Activated naive CD4-positive, alpha-beta T cell treated with anti-CD3 and anti-CD28 coated beads, Interleukin-2, amount 50 U/mL, for 24 hours (primary cell): Measurements from ENCODE around the gene INHBB.
A peak's percentile ranks its signal among the peaks of the same experiment; 100 is the strongest.
"Not testable (repeated sequence)": the region's sequence is repeated elsewhere in the genome, so short reads cannot be mapped to it uniquely, and the experiment has no call there.

Source experiments
- H3K27ac Mint-ChIP-seq: one replicate; pipeline ENCODE4 v1.8.0; 2021; ENCODE audit warnings: mild to moderate bottlenecking, mixed read lengths
- H3K27me3 Mint-ChIP-seq: one replicate; pipeline ENCODE4 v1.8.0; 2021; ENCODE audit warnings: mixed read lengths
- H3K36me3 Mint-ChIP-seq: one replicate; pipeline ENCODE4 v1.8.0; 2021; ENCODE audit warnings: mixed read lengths
- H3K4me1 Mint-ChIP-seq: one replicate; pipeline ENCODE4 v1.8.0; 2021; ENCODE audit warnings: mixed read lengths
- H3K4me3 Mint-ChIP-seq: one replicate; pipeline ENCODE4 v1.8.0; 2021; ENCODE audit warnings: mild to moderate bottlenecking, mixed read lengths
- H3K9me3 Mint-ChIP-seq: one replicate; pipeline ENCODE4 v1.8.0; 2021; ENCODE audit warnings: mixed read lengths

INHBB gene

DNA sequence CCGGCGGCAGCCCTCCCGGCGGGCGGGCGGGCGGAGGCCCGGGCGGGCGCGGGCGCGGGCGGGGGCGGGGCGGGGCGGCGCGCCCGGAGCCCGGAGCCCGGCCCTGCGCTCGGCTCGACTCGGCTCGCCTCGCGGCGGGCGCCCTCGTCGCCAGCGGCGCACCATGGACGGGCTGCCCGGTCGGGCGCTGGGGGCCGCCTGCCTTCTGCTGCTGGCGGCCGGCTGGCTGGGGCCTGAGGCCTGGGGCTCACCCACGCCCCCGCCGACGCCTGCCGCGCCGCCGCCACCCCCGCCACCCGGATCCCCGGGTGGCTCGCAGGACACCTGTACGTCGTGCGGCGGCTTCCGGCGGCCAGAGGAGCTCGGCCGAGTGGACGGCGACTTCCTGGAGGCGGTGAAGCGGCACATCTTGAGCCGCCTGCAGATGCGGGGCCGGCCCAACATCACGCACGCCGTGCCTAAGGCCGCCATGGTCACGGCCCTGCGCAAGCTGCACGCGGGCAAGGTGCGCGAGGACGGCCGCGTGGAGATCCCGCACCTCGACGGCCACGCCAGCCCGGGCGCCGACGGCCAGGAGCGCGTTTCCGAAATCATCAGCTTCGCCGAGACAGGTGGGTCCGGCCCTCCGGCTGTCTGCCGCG is at the start of gene INHBB:
Gene INHBB (plus strand): TSS at position 111 of the 641 bp plus-strand sequence. CDS start 53 bp downstream, at position 164.
- peaks cover 22% of the 10 kb centered on the region for H3K4me1 Mint-ChIP-seq
- H3K9me3 Mint-ChIP-seq, result no peaks in the 10 kb centered on the region
- H3K36me3 Mint-ChIP-seq, result no peaks in the 10 kb centered on the region
- peaks cover 37% of the 10 kb centered on the region for H3K27me3 Mint-ChIP-seq
- no peak within 1 kb of the TSS for H3K27ac Mint-ChIP-seq
- peak within 1 kb of the TSS; percentile 66 for H3K4me3 Mint-ChIP-seq

DNA sequence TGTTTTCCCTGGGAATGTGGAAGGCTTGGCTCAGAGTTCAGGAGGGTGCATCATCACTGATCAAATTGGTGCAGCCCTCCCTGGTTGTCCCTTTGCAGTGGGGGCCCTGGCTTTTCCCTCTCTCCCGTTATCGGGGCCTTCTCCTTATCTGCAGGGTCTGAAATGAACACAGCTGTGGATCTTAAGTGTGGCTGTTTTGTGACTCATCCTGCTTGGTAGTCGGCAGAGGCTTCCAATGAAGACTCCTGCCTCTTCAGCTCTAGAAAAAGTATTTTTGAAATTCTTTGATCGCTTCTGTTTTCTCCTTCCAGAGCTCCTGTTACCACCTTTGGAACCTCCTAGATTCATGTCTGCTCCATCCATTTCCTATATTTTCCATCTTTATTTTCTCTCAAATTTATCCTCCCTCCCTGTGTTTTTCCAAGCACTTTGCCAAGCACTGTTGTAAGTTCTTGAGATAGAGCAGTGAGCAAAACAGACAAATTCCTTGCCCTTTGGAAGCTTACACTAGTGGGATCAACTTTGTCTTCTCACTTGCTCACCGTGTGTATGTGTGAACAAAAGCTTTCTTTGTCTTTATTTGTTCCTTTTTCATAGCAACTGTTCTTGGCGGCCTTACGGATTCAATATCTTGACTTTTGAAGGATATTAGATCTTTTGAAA is 47.6 kb upstream of the INHBB start:
- Mint-ChIP-seq H3K27me3 (no peaks in the 10 kb centered on the region), H3K36me3 (peaks cover 10% of the 10 kb centered on the region), H3K4me1 (peaks cover 4% of the 10 kb centered on the region), H3K4me3 (no peak overlapping the region), H3K9me3 (no peaks in the 10 kb centered on the region), H3K27ac (no peak overlapping the region)

DNA sequence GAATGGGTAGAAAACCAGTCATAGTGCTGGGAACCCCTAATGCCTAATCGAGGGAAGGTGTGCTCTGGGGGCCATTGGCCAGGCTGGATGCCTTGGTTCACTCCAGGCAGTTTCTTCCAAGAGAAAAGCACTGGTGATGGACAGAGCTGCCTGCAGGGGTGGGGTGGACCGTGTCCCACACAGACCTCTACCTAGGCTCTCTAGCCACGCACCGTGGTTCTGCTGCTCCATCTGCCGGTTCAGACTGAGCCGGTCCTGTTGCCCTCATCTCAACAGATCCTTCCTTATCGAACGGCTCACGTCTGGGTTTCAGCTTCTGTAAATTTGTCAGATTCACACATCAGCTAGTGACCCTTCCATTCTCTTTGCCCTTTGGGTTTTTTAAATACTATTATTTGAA is 46.9 kb upstream of the INHBB start:
- Mint-ChIP-seq H3K27ac (no peak overlapping the region), H3K36me3 (peaks cover 9% of the 10 kb centered on the region), H3K27me3 (no peaks in the 10 kb centered on the region), H3K4me3 (no peak overlapping the region), H3K9me3 (no peaks in the 10 kb centered on the region), H3K4me1 (peaks cover 4% of the 10 kb centered on the region)

DNA sequence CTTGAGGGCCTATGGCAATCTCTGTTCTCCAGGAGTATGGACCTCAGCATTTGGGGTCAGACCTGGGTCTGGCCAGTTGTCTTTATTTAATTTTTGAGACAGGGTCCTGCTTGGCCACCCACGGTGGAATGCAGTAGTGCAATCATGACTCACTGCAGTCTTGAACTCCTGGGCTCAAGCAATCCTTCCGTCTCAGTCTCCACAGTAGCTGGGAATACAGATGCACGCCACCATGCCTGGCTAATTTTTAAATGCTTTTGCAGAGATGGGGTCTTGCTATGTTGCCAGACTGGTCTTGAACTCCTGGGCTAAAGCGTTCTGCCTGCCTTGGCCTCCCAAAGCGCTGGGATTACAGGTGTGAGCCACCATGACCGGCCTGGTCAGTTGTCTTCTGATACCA is 46.4 kb upstream of the INHBB start:
- Mint-ChIP-seq H3K4me1 (peaks cover 4% of the 10 kb centered on the region), H3K9me3 (no peaks in the 10 kb centered on the region), H3K36me3 (peaks cover 7% of the 10 kb centered on the region), H3K27me3 (no peaks in the 10 kb centered on the region), H3K27ac (no peak overlapping the region), H3K4me3 (no peak overlapping the region)

DNA sequence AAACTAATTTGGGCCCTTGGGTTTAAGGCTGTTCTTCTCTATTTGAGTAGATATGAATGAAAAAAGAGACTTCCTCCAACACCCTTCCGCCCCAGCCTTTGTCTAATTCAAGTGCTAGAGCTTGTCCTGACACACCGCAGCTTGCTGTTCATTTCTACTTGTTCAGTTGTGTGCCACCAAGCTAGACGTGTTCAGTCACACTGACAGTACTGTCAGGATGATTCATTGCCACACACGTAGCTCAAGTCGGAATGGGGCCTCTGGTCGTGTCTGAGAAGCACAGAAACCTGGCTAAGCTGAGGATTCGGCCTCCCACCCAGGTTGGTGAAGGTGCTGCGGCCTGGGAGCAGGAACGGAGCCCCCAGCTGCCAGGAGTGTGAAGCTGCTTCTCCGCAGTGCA is 45.6 kb upstream of the INHBB start:
- H3K27me3 Mint-ChIP-seq, result no peaks in the 10 kb centered on the region
- H3K27ac Mint-ChIP-seq, result no peak overlapping the region
- H3K4me3 Mint-ChIP-seq, result no peak overlapping the region
- H3K36me3 Mint-ChIP-seq, result peaks cover 7% of the 10 kb centered on the region
- no peaks in the 10 kb centered on the region for H3K9me3 Mint-ChIP-seq
- H3K4me1 Mint-ChIP-seq, result peaks cover 4% of the 10 kb centered on the region

DNA sequence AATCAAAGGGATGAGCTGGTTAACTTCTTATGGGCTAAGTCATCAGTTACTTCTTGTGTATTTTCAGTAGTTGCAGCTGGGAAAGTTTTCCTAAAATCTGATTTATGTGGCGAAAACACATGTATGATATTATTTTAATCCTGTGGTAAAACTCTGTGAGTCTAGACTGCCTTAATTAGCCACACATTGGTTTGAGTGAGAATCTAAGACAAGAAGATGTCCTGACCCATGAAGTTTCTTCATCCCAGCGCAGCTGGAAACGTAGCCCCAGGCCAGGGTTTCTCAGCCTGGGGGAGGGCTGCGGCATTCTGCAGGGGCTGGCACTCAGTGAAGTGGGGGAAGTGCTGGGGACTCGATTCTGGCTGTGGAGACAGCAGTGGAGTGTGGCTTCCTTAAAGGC is 44.7 kb upstream of the INHBB start:
- Mint-ChIP-seq H3K27me3 (no peaks in the 10 kb centered on the region), H3K4me1 (peaks cover 4% of the 10 kb centered on the region), H3K36me3 (peaks cover 8% of the 10 kb centered on the region), H3K4me3 (no peak overlapping the region), H3K27ac (no peak overlapping the region), H3K9me3 (no peaks in the 10 kb centered on the region)

DNA sequence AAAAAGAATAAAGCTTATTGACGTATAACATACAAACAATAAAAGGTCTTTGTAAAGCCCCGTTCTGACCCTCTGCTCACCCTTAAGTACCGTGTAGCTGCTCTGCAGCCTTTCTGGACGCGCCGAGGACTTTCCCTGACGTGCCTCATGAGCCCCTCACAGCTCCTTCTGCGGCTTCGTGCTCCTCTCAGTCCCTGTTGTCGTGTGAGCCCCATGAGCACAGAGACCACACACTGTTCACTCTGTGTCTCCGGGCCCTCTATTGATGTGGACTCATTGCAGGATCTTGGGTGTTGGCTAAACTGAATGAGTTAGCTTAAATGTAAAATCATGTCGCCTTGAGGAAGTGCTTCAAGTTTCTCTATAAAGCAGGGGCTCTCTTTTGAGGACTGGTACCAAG is 43.6 kb upstream of the INHBB start:
- Mint-ChIP-seq H3K27me3 (no peaks in the 10 kb centered on the region), H3K4me3 (no peak overlapping the region), H3K27ac (no peak overlapping the region), H3K9me3 (no peaks in the 10 kb centered on the region), H3K4me1 (peaks cover 4% of the 10 kb centered on the region), H3K36me3 (peaks cover 5% of the 10 kb centered on the region)

DNA sequence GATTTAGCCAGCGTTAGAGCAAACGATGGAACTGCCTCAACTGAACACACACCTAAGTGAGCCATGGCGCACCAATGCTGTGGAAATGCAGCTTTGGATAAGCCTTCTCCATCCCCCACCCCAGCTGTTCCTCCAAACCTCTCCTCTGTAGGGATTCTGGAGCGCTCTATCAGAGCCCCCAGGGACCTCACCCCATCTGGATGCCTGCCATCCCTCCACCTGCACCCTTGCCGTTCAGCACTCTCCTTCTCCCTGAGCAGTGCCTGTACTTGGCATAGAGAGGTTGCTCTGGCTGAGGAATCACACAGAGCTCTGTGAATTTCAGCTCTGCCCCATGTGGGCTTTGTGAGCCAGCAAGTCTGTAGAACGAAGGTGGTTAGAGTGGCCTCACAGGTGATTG is 42.8 kb upstream of the INHBB start:
- no peak overlapping the region for H3K4me3 Mint-ChIP-seq
- no peaks in the 10 kb centered on the region for H3K9me3 Mint-ChIP-seq
- H3K27me3 Mint-ChIP-seq, result no peaks in the 10 kb centered on the region
- peaks cover 5% of the 10 kb centered on the region for H3K36me3 Mint-ChIP-seq
- peaks cover 4% of the 10 kb centered on the region for H3K4me1 Mint-ChIP-seq
- no peak overlapping the region for H3K27ac Mint-ChIP-seq

DNA sequence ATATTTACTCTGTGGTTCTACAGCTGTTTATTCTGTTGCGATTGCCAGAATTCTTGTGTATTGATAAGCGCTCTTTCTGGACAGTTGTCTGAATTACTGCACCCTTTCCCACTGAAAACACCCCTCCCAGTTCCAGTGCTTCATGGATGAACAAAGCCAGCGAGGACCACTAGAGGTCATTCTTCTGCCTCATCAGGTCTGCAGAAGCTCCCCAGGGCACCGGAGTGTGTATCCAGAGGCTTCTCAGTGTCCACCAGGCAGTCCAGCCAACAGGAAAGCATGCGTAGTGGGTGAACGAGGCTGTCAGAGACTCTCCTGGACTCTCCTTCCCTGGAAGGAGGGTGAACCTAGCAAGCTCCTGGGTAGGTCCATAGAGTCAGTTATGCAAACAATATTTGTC is 40.6 kb upstream of the INHBB start:
- Mint-ChIP-seq H3K27ac (no peak overlapping the region), H3K4me1 (peaks cover 4% of the 10 kb centered on the region)

DNA sequence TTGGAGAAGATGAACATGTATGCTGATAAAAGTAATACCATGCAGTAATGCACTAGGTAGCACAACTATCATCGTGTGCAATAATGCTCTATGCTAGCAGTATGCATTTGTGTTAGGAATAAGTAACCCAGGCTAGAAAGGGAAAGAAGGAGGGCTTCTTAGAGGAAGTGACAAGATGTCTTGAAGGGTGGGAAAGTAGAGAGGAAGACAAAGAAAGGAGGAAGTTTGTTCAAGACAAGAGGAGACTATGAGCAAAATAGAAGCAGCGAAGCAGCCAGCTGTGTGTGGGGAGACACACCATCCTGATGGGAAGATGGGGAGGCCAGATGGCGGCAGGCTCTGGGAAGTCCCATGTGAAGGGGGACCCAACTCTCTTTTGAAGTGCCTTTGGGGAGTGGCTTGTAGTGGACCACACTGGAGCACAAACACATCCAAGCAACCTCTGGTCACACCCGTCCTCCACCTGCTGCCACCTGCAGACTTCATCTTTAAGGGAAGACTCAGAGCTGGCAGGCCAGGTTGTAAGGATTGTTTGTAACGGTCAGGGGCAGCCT is 39.9 kb upstream of the INHBB start:
- Mint-ChIP-seq H3K9me3 (no peaks in the 10 kb centered on the region), H3K27ac (no peak overlapping the region), H3K4me3 (no peak overlapping the region), H3K36me3 (peaks cover 3% of the 10 kb centered on the region), H3K4me1 (peaks cover 4% of the 10 kb centered on the region), H3K27me3 (no peaks in the 10 kb centered on the region)

More for the DNA sequence above, 40.6 kb upstream of the INHBB start:
- H3K36me3 Mint-ChIP-seq, result peaks cover 3% of the 10 kb centered on the region
- no peaks in the 10 kb centered on the region for H3K27me3 Mint-ChIP-seq
- H3K9me3 Mint-ChIP-seq, result no peaks in the 10 kb centered on the region
- no peak overlapping the region for H3K4me3 Mint-ChIP-seq

DNA sequence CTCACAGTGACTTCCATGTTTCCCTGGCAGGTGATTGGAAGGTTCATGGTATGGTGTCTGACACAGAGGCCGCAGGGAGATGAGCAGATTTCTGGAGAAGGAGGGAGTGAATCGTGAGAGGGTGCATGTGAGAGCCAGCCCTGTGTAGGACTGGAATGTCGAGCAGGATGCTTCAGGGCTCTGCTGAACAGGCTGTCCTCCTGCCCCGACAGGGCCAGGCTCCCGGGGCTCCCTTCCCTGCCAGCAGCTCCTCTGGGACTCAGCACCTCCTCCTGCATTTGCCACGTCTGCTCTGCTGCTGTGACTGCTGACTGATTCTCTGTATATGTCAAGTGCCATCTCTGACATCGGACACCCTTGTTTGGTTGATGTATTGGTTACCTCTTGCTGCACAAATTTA is 38.5 kb upstream of the INHBB start:
- no peaks in the 10 kb centered on the region for H3K27me3 Mint-ChIP-seq
- no peak overlapping the region for H3K4me3 Mint-ChIP-seq
- peaks cover 4% of the 10 kb centered on the region for H3K4me1 Mint-ChIP-seq
- H3K36me3 Mint-ChIP-seq, result peaks cover 3% of the 10 kb centered on the region
- no peak overlapping the region for H3K27ac Mint-ChIP-seq
- no peaks in the 10 kb centered on the region for H3K9me3 Mint-ChIP-seq

DNA sequence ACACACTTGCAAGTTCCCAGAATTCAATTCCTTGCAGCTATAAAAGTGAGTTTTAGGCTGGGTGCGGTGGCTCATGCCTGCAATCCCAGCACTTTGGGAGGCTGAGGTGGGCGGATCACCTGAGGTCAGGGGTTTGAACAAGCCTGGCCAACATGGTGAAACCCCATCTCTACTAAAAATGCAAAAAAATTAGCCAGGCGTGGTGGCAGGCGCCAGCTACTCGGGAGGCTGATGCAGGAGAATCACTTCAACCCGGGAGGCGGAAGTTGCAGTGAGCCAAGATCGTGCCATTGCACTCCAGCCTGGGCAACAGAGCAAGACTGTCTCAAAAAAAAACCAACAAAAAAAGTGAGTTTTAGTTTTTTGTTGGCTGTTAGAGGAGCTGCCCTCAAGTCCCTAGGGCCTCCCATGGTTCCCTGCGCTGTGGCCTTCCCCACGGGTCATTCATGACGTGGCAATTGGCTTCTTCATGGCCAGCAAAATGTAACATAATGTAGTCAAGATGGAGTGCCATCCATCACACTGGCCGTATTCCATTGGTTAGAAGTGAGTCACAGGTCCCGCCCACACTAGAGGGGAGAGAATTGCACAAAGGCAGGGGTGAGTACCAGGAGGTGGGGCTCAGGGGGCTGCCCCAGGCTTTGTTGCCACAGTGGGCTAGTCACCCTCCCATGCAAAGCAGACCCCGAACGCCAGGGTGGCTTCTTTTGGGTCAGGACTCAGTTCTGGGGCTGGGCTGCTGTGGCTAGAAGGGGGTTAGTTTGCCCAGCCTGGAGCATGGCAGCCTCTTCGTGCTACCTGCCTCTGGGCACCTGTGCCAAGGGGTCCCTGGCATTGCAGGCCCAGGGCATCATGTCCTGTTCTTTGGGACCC is 37.7 kb upstream of the INHBB start:
- Mint-ChIP-seq H3K27me3 (no peaks in the 10 kb centered on the region), H3K36me3 (peaks cover 3% of the 10 kb centered on the region), H3K4me1 (peaks cover 7% of the 10 kb centered on the region), H3K4me3 (no peak overlapping the region), H3K27ac (no peak overlapping the region), H3K9me3 (no peaks in the 10 kb centered on the region)

DNA sequence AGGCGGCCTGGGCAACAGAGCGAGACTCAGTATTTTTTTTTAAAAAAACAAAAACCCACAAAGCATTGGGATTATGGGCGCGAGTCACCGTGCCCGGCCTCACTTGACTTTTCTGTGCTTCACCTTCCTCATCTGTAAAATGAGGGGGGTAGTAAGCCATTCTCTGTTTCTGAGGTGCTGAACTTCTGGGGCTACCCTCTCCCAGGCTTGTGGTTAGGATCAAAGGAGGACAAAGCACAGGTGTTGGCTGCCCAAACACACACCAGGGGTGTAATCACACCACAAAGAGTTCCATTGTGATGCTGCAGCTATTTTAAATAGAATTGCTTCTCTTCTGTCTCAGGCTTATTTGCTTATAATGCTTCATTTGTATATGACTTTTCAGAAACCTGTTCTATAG is 35.8 kb upstream of the INHBB start:
- Mint-ChIP-seq H3K4me1 (peaks cover 23% of the 10 kb centered on the region), H3K27me3 (no peaks in the 10 kb centered on the region), H3K27ac (no peak overlapping the region), H3K9me3 (no peaks in the 10 kb centered on the region), H3K36me3 (peaks cover 3% of the 10 kb centered on the region), H3K4me3 (no peak overlapping the region)

DNA sequence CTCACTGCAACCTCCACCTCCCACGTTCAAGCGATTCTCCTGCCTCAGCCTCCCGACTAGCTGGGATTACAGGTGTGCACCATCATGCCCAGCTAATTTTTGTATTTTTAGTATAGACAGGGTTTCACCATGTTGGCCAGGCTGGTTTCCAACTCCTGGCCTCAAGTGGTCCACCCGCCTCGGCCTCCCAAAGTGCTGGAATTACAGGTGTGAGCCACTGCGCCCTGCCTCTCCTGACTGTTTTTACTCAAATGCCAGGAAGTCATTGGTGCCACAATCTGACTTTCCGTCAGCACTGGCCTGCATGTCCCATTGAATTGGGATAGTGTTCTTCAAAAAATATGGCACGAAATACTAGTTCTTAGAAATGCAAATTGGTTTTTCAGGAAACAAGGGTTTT is 35.1 kb upstream of the INHBB start:
- not testable (repeated sequence) for H3K4me3 Mint-ChIP-seq, H3K27ac Mint-ChIP-seq, H3K36me3 Mint-ChIP-seq, H3K9me3 Mint-ChIP-seq, H3K27me3 Mint-ChIP-seq
- H3K4me1 Mint-ChIP-seq, result peaks cover 26% of the 10 kb centered on the region

DNA sequence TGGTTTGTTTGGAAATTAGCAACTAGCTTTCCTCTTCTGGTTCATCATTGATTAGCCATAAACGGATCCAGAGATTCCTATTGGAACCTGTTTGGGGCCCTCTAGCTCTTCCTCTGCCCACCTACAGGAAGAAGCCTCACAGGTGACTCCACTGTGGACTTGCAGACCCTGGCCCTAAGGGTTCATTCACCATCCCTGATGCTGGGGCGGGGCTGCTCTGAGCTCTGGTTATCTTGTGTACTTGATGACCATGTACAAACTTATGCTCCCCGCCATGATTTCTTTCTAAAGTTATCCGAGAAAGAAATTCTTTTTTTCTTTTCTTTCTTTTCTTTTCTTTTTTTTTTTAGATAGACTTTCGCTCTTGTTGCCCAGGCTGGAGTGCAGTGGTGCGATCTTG is 33.9 kb upstream of the INHBB start:
- Mint-ChIP-seq H3K4me3 (no peak overlapping the region), H3K27me3 (no peaks in the 10 kb centered on the region), H3K4me1 (peaks cover 26% of the 10 kb centered on the region), H3K36me3 (no peaks in the 10 kb centered on the region), H3K27ac (no peak overlapping the region), H3K9me3 (no peaks in the 10 kb centered on the region)
